HL-60 (cell line): ENCODE results near the gene GNRHR.
A peak's percentile ranks its signal among the peaks of the same experiment; 100 is the strongest.

Experiments
- DNase-seq, 2 experiments: peaks; one replicate each; pipeline ENCODE4 v3.0.0-alpha.2; 2010 to 2020; ENCODE audit warnings: low read depth in 1 of 2, low spot score in 1 of 2
- H3K27ac ChIP-seq: fragments of 250-450 bp; sonication (Bioruptor Pico); replicated peaks from 2 replicates; pipeline ENCODE4 v1.5.1; 2020; ENCODE audit warnings: mild to moderate bottlenecking, moderate library complexity
- H3K27me3 ChIP-seq: fragments of 250-450 bp; sonication (Bioruptor Pico); 2 replicates; pipeline ENCODE4 v1.5.1; 2021; ENCODE audit warnings: mild to moderate bottlenecking, moderate library complexity; ENCODE audit not compliant: insufficient read depth, poor library complexity, severe bottlenecking
- H3K4me3 ChIP-seq: replicated peaks from 2 replicates; pipeline ENCODE4 v1.5.1; 2011; ENCODE audit warnings: mild to moderate bottlenecking, control low read depth, low read length; ENCODE audit not compliant: insufficient read depth
- GABPA ChIP-seq: IDR thresholded peaks from 2 replicates; pipeline ENCODE4 v1.6.1; 2012; ENCODE audit warnings: low read depth
- POLR2AphosphoS5 ChIP-seq: IDR thresholded peaks from 2 replicates; pipeline ENCODE4 v1.6.1; 2012; ENCODE audit warnings: low read depth
- SPI1 ChIP-seq: IDR thresholded peaks from 2 replicates; pipeline ENCODE4 v1.6.1; 2012; ENCODE audit warnings: low read depth, mild to moderate bottlenecking, borderline replicate concordance
- TF ChIP-seq, protein P1 (sequence below): IDR thresholded peaks from one replicate; pipeline ENCODE4 v1.5.1; 2011; ENCODE audit warnings: low read length, control low read depth, inconsistent platforms; ENCODE audit not compliant: insufficient read depth
- TF ChIP-seq, protein P2 (sequence below): IDR thresholded peaks from 2 replicates; pipeline ENCODE4 v1.6.1; 2012; ENCODE audit warnings: low read depth; ENCODE audit not compliant: insufficient replicate concordance

Gene GNRHR

DNA sequence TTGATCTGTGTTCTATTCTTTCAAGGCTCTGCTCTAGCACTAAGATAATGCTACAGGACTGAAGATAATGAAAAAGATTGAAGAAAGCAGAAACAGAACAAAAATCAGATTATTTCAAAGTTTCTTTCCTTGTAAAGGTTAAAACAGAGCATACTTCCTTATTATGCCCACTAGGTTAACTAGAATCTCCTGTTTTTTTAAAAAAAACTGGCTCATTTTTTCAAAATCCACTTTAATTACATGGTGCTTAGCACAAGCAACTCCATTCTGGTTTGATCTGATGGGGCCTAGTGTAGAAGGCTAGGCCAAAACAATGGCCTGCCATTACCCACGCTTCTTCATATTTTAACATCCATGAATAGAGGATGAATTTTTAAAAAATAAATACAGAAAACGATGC is 52.0 kb downstream of the GNRHR start:
- no peak for DNase-seq
- peak overlapping the region; percentile 91 for H3K27ac ChIP-seq
- H3K4me3 ChIP-seq = peak overlapping the region; percentile 94
- TF ChIP-seq POLR2AphosphoS5 (no peak), SPI1 (no peak), GABPA (no peak)
- TF ChIP-seq, protein P1, sequence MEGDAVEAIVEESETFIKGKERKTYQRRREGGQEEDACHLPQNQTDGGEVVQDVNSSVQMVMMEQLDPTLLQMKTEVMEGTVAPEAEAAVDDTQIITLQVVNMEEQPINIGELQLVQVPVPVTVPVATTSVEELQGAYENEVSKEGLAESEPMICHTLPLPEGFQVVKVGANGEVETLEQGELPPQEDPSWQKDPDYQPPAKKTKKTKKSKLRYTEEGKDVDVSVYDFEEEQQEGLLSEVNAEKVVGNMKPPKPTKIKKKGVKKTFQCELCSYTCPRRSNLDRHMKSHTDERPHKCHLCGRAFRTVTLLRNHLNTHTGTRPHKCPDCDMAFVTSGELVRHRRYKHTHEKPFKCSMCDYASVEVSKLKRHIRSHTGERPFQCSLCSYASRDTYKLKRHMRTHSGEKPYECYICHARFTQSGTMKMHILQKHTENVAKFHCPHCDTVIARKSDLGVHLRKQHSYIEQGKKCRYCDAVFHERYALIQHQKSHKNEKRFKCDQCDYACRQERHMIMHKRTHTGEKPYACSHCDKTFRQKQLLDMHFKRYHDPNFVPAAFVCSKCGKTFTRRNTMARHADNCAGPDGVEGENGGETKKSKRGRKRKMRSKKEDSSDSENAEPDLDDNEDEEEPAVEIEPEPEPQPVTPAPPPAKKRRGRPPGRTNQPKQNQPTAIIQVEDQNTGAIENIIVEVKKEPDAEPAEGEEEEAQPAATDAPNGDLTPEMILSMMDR = no peak
- TF ChIP-seq, protein P2, sequence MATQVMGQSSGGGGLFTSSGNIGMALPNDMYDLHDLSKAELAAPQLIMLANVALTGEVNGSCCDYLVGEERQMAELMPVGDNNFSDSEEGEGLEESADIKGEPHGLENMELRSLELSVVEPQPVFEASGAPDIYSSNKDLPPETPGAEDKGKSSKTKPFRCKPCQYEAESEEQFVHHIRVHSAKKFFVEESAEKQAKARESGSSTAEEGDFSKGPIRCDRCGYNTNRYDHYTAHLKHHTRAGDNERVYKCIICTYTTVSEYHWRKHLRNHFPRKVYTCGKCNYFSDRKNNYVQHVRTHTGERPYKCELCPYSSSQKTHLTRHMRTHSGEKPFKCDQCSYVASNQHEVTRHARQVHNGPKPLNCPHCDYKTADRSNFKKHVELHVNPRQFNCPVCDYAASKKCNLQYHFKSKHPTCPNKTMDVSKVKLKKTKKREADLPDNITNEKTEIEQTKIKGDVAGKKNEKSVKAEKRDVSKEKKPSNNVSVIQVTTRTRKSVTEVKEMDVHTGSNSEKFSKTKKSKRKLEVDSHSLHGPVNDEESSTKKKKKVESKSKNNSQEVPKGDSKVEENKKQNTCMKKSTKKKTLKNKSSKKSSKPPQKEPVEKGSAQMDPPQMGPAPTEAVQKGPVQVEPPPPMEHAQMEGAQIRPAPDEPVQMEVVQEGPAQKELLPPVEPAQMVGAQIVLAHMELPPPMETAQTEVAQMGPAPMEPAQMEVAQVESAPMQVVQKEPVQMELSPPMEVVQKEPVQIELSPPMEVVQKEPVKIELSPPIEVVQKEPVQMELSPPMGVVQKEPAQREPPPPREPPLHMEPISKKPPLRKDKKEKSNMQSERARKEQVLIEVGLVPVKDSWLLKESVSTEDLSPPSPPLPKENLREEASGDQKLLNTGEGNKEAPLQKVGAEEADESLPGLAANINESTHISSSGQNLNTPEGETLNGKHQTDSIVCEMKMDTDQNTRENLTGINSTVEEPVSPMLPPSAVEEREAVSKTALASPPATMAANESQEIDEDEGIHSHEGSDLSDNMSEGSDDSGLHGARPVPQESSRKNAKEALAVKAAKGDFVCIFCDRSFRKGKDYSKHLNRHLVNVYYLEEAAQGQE = no peak
- no peaks in the 10 kb centered on the region for H3K27me3 ChIP-seq

GRCh38 chr4:67701517-67701850 is 52.7 kb downstream of the GNRHR start:
- DNase-seq = no peak
- peak overlapping the region; percentile 94 for H3K4me3 ChIP-seq
- TF ChIP-seq, protein P1 = no peak
- TF ChIP-seq POLR2AphosphoS5 = no peak
- TF ChIP-seq SPI1 = no peak
- TF ChIP-seq, protein P2 = no peak
- TF ChIP-seq GABPA = no peak
- peak overlapping the region; percentile 91 for H3K27ac ChIP-seq
- no peaks in the 10 kb centered on the region for H3K27me3 ChIP-seq

DNA sequence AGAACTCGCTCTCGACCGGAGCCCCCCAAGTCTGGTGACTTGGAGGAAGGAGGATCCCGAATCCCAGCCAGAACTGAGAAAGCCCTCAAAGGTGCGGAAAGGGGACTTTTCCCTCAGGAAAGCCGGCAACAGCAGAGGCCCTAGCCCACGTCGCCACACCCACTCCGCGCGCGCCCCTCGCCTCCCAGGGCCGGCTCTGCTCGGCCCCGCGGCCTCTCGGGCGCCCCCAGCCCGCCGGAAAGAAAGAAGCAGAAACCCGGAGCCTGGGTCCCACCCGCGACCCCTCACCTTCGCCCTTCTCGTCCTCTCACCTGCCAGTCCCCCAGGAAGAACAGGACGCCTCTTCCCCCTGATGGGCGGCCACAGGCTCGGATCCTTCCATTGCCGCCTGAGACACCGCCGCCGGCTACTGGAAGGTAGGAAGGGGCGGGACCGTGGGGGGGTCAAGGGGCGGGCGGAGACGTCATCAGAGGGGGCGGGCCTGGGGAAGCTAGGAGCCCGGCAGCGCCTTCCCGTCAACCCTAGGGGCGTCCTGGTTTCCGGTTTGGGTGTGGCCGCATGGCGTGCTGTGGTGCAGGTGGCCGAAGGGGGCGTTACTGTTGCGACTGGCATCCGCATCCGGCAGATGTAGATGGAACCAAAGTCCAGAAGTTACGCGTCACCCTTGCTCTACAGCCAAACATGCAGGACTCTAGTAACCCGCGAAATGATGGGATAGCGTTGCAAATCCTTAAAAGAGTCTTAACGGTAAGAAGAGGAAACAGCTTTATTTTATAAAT is 53.3 kb downstream of the GNRHR start, which contains the start of gene UBA6:
Gene UBA6, minus strand, starts transcription at position 418 of the 779 bp plus-strand sequence. Its CDS starts 36 bp downstream, at position 382.
- 0 out of 2 replicates have a peak, but pooled peaks have one; percentile 3 for TF ChIP-seq SPI1
- peak; percentile 90 for TF ChIP-seq POLR2AphosphoS5
- TF ChIP-seq, protein P1 = no peak
- peak; percentile 78 for TF ChIP-seq GABPA
- TF ChIP-seq, protein P2 = peak; percentile 20
- H3K27me3 ChIP-seq = no peaks in the 10 kb centered on the region
- peak within 1 kb of the TSS; percentile 91 for H3K27ac ChIP-seq
- H3K4me3 ChIP-seq = peak within 1 kb of the TSS; percentile 94
- peak; percentile 93 to 98 for DNase-seq
